ENCODE measurements around the gene ZNF609.
"Not testable (repeated sequence)": the region's sequence is repeated elsewhere in the genome, so short reads cannot be mapped to it uniquely, and the experiment has no call there.

The ZNF609 gene

GRCh38 chr15:64640146-64640871 lies 179.9 kb downstream of the ZNF609 start:
- TF ChIP-seq ZFP30 (CRISPR knock-in tag; IDR thresholded peaks at IDR 0.05) (no peak), ZC3H10 (CRISPR knock-in tag; IDR thresholded peaks at IDR 0.05) (no peak), SNAI2 (CRISPR knock-in tag; IDR thresholded peaks at IDR 0.05) (no peak), CSDC2 (CRISPR knock-in tag; IDR thresholded peaks at IDR 0.05) (no peak), GLIS3 (CRISPR knock-in tag; IDR thresholded peaks at IDR 0.05) (no peak), CREB5 (CRISPR knock-in tag; IDR thresholded peaks at IDR 0.05; ENCODE audit: low read depth) (no peak), ISL1 (CRISPR knock-in tag; IDR thresholded peaks at IDR 0.05) (no peak), BACH2 (CRISPR knock-in tag; IDR thresholded peaks at IDR 0.05; ENCODE audit: borderline replicate concordance) (no peak), TSHZ2 (CRISPR knock-in tag; IDR thresholded peaks at IDR 0.05) (no peak), ARNTL (CRISPR knock-in tag; IDR thresholded peaks at IDR 0.05; ENCODE audit: borderline replicate concordance, low read depth) (no peak), ZNF8 (CRISPR knock-in tag; IDR thresholded peaks at IDR 0.05) (no peak), ZFP3 (CRISPR knock-in tag; IDR thresholded peaks at IDR 0.05) (no peak)
- no peak for ATAC-seq

DNA sequence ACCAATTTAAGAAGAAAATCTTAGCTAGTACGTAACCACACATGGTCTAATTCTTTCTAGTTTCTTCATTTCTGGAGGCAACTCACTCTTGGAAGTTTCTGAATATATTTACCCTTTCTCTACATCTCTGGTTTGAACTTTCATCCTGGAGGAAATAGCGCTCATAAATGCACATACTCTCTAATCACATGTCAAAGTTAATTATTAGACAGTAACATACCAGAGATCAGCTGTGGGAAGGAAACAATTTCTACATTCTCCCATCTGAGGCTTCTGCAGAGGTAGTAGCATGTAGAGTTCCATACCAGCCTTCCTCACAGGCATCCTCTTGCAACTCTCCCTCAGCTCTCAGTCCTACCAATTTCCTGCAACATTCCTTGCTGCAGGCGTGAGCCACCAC lies 182.5 kb downstream of the ZNF609 start:
- no peak for ATAC-seq
- no peak for TF ChIP-seq TSHZ2 (CRISPR knock-in tag; IDR thresholded peaks at IDR 0.05)

DNA sequence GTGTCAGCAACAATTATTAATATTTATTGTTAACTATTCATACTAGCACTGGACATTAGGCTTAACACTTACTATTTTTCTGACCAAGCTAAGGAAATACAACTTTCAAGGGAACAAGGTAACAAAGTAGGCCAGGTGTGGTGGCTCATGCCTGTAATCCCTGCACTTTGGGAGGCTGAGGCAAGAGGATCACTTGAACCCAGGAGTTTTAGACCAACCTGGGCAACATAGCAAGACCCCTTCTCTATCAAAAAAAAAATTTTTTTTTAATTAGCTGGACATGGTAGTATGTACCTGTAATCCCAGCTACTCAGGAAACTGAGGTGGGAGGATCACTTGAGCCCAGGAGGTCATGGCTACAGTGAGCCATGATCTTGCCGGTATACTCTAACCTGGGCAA lies 183.3 kb downstream of the ZNF609 start:
- TF ChIP-seq ESRRG (CRISPR knock-in tag; IDR thresholded peaks at IDR 0.05) (no peak), CSDC2 (CRISPR knock-in tag; IDR thresholded peaks at IDR 0.05) (no peak), TOX (CRISPR knock-in tag; IDR thresholded peaks at IDR 0.05; ENCODE audit: borderline replicate concordance) (no peak), ZNF70 (CRISPR knock-in tag; IDR thresholded peaks at IDR 0.05) (no peak), POU6F1 (CRISPR knock-in tag; IDR thresholded peaks at IDR 0.05; ENCODE audit: borderline replicate concordance, low read depth) (no peak), ARNTL (CRISPR knock-in tag; IDR thresholded peaks at IDR 0.05; ENCODE audit: borderline replicate concordance, low read depth) (no peak), OSR1 (CRISPR knock-in tag; IDR thresholded peaks at IDR 0.05) (no peak)
- no peak for ATAC-seq

DNA sequence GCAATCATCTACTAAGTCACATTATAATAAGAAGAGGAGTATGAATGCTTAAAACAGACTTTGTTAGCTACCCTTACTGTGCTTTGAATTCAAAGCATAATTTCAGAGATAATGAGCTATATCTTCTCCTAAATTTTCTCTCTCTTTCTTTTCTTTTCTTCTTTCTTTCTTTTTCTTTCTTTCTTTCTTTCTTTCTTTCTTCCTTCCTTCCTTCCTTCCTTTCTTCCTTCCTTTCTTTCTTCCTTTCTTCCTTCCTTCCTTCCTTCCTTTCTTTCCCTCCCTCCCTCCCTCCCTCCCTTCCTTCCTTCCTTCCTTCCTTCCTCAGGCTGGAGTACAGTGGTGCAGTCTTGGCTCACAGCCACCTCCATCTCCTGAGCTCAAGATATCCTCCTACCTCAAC lies 184.4 kb downstream of the ZNF609 start:
- ATAC-seq: not testable (repeated sequence)

- TF ChIP-seq ZNF8 (CRISPR knock-in tag; IDR thresholded peaks at IDR 0.05): peak; percentile 72
- TF ChIP-seq CREB5 (CRISPR knock-in tag; IDR thresholded peaks at IDR 0.05; ENCODE audit: low read depth): no peak
- ATAC-seq: no peak
These were observed 185.6 kb downstream of the ZNF609 start for GRCh38 chr15:64645995-64646394.

Data from SK-N-SH treated with all-trans-retinoic acid at 6 μM for 48 hours (cell line).